GM19397 (cell line): Measurements from ENCODE around the gene IL17A.
"Not testable (repeated sequence)": the region's sequence is repeated elsewhere in the genome, so short reads cannot be mapped to it uniquely, and the experiment has no call there.

Experiments
- ATAC-seq: cut with Tn5 transposase; IDR thresholded peaks from one replicate; pipeline ENCODE4 v1.9.1; 2021; ENCODE audit warnings: mild to moderate bottlenecking, moderate library complexity; ENCODE audit not compliant: unreplicated experiment

The IL17A gene

DNA sequence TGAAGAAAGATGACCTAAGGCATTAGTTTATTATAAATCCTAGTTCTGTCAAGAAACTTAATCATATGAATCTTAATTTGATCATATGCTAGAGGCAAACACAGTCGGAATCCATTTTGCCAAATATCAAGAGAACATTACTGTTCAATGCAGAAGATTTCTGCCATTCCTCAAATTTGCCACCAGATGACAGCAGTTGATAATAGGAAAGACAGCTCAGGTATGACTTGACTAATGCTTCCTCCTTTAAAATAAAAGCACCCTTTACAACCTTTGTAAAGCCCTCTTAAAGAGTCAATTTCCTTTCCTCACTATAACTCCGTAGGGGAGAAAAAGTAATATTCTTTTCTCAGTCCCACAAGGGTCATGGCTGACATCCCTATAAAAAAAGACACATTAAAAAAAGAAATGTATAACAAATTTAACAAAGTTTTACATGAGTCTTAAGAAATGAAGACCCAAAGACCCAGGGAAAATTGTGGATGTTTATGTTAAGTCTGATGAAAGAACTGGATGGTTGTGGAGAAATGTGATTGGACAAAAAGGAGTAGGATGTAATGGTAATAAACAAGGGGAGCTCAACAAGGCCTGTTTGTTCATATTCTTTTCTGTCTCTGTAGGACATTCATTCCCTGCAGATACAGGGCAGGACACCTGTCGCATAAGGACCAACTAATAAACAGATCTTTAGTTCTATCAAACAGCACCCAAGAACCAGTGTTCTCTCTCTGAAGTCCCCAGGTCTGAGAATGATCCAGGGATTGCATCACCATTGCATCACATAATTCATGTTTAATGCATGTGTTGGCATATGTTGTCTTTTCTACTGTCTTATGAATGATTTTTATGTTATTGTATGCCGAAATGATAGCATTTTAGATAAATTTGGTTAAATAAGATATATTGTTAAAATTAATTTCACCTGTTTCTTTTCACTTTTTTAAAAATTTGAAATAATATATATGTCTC, 23.0 kb upstream of the IL17A start:
- ATAC-seq = no peak

DNA sequence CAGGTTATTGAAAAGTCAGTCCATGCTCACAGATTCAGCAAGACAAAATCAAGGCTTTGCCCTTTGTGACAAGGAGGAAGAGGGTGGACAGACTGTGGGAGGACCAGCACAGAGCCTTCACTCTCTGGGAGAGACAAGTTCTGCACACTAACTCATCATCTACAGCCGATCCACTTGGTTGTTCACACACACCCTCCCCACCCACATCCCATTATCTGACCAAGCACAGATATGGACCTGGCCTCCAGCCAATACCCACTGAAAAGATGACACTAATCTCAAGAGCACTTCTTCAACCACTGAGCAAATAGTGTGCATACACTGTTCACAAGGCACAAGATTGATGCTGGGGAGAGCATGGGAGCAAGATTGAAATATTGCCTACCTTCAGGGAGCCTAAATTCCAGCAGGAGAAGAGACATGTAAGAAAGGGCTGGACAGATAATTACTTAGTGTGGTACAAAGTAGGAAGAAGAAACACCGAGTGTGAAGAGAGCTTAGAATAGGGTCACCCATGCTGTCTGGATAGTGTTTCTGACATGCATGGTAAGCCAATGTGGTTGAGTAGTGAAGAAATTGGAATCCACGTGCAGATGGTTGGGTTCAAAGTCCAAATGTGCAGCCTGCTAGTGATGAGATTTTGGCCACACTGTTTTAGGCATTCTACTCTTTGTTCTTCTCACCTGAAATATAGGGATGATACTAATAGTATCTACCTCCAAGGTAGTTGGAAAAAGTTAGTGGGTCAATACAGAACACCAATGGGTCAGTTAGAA, 21.7 kb upstream of the IL17A start:
- ATAC-seq = no peak

DNA sequence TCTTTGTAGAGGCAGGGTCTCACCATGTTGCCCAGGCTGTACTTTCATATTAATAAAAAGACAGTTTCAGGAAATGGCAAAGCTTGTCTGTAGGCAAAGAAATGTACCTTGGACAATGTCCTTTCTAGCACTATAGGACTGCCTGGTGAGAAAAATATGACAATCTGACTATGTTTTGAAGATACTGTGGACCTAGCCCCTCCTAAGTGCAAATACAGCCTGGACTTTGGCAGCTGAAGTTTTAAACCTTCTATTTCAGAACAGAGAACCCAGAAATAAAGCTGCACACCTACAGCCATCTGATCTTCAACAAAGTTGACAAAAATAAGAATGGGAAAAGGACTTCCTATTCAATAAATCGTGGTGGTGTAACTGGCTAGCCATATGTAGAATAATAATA, 18.9 kb upstream of the IL17A start:
- ATAC-seq = no peak

DNA sequence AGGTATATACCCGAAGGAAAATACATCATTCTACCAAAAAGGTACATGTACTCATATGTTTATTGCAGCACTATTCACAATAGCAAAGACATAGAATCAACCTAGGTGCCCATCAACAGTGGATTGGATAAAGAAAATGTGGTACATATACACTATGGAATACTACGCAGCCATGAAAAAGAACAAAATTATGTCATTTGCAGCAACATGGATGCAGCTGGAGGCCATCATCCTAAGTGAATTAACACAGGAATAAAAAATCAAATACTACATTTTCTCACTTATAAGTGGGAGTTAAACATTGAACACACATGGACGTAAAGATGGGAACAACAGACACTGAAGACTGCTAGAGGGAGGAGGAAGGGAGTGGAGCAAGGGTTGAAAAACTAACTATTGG, 17.8 kb upstream of the IL17A start:
- ATAC-seq = not testable (repeated sequence)

DNA sequence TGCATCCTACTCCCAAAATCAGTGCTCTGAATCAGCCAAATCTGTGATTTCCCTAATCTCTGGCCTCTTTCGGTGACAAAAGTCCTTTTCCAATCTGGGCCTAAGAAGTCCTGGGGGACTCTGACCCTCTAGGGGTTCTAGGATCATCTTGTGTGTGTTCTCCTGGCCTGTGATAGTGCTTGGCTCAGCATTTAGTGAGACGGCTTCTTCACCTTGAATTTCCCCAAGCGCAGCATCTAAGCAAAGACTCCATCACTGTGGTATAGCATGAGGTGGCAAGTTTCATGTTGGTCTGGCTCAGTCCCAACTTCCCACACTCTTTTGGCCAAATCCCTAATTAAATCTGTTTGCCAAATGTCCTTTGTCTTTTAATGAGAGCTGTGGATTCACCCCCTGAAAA, 12.1 kb upstream of the IL17A start:
- no peak for ATAC-seq

DNA sequence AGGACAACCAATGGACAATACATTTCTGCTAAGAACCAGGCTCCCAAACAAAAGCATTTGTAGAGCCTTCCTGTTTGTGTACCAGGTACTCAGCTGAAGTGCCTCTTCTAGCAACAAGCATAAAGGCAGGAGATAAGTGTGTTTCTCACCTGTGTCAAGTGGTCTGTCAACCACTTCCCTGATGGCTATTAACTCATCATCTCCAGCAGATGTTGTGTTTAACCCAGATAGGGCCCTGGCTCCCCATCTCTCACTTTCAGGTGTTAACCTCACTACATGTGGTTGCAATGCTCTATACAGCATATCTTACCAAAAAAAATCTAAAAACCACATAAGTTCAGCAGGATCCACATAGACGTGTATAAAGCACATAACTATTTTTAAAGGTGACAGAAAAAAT, 9.6 kb upstream of the IL17A start:
- ATAC-seq = no peak

DNA sequence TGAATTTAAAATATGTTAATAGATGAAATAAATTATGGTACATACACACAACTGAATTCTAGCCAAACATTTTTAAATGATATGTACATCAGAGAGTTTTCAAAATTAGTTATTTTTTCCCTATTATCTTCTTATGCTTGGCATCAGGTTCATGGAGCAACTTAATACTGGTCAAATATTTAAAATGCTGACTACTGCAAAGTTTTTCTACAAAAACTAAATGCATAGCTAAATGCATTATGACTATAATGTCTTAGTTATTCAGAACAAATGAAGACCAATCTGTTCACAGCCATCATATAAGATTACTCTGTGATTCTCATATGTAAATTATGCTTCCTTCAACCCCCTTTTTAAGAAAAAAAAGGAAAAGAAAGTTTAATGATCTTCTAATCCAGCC, 8.2 kb upstream of the IL17A start:
- ATAC-seq = no peak

DNA sequence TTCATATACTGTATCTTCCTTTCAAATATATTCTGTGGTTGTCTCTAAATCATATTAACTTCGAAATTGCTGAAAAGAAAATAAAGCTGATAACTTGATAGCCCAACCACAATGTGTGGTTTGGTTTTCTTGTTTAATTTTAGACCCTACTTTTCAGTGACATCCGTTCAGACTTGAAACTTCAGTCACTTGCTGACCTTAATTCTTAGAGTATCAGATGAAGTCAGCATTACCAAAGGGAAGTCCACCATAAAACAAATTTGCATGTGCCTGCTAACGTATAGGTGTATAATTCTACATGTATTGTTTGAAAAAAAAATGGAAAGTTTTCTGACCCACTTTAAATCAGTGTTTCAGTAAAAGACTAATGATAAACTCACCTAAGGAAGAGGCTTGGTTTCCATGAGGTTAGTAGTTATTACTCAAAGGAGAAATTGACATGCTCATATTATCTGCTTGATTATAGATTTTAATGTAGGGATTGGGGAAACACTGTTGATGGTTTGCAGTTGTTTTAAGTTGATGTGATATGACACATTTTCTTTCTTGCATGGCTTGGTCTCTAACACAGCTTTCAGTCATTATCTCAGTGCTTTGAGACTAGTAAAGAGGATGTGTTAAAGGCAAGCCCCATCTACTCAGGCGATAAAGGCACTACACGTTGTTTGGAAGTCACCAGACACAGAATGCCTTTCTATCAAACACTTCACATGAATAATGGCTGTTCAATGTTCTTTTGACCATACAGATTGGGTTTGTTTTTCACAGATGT, 5.2 kb upstream of the IL17A start:
- ATAC-seq = peak; percentile 70

DNA sequence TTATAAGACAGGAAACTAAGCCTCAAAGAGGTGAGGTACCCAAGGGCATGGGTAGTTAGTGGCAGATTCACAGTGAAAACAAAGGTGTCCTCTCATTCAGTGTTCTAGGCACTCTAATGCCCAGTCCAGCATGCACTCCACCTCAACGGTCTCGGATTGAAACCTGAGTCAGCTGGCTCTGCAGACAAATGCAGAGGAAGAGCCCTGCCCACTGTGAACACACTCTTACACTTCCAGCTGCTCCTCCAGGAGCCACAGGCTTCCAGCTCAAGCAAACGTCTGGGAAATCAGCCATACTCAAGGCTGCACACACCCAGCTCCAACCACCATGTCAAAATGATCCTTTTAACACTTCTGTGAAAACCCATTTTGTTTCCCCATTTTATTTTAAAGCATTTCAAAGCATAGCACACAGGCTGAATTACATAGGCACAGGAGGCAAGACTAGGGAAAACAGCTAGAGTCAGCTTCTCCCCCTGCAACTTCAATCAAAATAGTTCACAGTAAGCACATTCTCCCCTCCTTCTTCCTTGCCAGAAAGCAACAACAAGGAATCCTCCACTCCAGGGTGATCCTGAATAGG, 3.0 kb upstream of the IL17A start:
- no peak for ATAC-seq

DNA sequence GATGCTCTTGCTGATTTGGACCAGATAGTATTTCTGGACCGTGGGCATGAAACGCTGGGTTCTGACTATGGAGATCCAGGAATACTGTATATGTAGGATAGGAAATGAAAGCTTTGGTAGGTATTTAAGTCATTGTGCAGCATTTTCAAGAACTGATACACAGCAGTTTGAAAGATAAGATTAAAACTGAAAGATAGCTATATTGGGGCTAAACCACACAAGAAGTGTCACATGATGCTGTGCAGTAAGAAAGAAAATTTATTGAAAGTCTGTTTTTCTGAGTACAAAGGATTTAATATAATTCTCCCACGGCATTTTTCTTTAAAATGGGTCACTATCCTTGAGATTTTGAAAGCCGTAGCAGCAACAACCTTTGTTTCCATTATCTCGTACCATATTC, 305 bp downstream of the IL17A start:
- ATAC-seq = no peak

DNA sequence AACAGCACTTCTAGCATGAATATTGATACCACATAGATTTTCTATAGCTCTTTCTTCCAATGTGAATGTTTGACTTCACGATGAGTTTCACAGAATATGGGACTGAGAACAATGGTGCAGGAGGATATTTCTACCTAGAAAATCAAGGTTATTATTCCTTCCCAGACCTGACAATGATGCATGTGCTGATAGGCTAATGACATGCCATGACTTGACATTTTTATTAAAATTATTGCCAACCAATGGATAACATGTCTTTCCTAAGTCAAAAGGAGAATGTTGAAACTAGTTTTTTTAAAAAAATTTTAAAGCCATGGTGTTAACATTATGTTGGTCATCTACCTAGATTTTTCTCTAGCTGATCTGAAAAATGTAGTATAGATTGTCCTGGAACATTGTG, 923 bp downstream of the IL17A start:
- ATAC-seq = no peak

DNA sequence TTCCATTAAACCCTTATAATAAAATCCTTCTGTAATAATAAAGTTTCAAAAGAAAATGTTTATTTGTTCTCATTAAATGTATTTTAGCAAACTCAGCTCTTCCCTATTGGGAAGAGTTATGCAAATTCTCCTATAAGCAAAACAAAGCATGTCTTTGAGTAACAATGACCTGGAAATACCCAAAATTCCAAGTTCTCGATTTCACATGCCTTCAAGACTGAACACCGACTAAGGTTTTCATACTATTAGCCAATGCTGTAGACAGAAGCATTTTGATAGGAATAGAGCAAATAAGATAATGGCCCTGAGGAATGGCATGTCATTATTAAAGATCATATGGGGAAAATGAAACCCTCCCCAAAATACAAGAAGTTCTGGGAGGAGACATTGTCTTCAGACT, 3.8 kb downstream of the IL17A start:
- no peak for ATAC-seq

DNA sequence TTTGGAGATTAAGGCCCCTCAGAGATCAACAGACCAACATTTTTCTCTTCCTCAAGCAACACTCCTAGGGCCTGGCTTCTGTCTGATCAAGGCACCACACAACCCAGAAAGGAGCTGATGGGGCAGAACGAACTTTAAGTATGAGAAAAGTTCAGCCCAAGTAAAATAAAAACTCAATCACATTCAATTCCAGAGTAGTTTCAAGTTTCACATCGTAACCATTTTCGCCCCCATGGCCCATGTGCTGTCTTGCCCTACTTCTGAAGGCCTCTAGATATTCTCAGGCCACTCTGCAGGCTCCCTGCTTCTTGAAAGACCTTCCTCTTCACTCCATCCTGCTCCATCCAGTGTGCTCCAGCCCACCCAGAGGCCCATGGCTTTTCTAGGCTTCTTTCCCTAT, 4.2 kb downstream of the IL17A start:
- no peak for ATAC-seq

DNA sequence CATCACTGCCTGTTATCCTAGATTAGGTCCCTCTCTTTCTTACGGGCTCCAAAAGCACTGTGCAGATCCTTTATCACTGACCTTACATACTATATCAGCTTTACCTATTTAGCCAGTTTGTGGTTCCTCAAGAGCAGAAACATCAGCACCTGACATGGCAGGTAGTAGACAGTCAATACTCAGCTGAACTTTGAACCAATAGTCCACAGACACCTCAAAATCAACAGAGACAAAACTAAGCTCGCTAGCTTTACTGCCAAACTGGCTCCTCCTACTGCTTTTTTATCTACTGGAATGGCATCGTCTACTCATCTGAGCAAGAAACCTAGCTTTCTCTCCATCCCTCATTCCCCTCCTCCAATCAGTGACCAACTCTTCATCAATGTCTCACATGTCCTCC, 5.6 kb downstream of the IL17A start:
- no peak for ATAC-seq

DNA sequence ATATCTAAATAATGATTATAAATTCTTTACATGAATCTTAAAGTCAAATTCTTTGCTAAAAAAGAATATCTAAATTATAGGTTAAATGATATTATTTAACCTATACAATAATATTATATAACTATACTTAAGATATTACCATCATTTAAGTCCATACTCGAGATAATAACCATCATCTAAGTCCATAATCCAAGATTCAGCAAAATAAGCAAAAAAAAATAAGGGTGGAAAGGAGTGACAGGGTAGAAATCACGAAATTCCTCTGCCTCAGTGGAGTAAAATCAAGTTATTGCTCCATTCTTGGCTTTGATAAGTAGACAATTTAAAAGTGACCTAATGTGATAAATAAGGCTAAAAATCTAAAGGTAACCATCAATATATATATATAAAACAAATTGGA, 9.7 kb downstream of the IL17A start:
- no peak for ATAC-seq

DNA sequence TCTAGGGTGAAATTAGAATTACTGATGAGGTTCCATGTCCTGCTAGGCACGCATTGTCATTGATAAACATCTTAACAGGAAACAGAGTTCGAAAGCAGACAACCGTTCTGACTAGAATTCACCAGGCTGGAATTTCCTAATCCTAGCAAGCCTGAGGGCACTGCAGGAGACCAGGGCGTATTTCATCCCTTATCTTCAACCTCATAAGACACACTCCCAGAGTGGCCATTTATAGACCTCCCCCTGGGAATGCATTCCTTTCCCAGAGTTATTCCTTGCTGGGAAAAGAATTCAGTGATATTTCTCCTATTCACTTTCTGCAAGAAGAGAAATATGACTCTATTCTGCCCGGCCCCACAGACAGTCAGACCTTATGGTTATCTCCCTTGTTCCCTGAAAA, 13.9 kb downstream of the IL17A start:
- ATAC-seq = not testable (repeated sequence)

DNA sequence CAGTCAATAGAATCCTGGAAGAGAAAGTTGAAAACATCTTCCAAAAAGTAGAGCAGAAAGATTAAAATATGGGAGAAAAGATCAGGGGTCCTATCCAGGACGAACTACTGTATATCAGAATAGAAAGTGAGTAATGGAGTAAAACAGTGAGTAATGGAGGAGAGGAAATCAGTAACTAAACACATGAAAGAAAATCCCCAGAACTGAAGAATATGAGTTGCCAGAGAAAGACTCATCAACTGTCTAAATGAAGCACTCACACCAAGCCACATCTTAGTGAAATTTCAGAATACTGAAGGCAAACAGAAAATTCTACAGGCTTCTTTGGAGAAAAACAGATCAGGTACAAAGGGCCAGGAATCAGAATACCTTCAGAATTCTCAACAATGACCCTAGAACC, 14.9 kb downstream of the IL17A start:
- no peak for ATAC-seq

DNA sequence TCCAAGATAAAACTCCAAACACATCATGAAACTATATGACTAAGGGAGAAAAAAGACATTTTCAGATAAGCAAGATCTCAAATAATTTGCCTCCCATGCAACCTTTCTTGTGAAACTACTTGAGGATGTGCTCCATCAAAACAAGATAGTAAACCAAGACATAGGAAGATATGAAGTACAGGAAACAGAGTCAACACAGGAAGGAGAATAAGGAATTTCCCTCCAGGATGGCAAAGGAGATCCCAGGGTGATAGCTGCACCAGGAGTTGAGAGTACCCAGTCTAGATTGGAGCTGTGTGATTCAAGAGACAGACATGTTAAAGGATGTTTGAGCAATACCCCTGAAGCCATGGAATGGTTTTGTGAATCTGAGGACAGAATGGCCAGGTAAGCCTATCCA, 15.3 kb downstream of the IL17A start:
- no peak for ATAC-seq

DNA sequence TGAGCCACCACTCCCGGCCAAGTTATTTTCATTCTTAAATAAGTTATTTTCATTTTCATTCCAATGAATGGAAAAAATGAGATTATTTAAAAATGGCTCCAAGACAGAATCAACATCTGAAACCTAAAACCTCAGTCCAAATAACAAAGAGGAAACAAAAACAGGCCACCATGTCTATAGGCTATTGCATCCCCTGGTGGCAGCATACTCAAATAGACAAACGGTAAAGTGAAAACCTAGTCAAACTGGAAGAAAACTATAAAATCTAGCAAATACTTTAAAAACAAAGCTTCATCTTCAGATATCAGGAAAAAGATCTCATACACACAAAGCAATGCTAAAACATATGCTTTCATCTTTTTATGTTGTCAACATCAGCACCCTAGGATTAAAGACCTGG, 20.9 kb downstream of the IL17A start:
- ATAC-seq = no peak

DNA sequence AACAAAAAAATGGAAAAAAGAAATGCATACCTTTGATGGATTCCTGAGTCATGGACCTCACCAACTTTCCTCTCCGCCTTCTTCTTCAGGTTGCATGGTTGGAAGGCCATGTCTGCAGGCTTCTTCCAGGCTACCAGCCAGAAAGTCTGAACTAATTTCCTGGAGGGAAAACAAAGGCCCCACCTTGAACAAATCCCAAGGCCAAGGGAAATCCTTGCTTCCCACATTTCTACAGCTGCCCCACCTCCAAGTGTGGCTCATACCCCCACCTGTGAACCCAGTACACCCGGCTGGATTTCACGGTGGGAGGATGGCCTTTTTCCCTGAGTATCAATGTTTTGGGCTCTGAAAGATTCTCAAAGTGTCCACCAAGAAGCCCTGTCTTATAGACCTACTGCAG, 22.4 kb downstream of the IL17A start:
- no peak for ATAC-seq

DNA sequence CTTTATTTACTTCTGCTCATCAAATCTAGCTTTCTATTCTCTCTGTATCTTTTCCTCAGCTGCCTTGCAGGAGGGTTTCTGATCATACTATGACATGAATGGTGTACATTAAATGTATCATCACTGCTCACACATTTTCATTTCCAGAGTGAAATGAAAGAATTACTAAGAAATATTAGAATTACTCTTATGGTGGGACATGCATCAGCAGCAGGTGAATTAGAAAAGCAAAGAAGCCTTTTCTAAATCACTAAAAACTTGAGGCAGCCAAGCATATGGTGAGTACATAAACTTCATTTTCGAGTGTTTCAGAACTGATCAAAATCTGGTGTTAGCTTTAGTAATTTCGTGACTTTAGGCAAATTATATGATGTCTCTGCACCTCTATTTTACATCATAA, 23.6 kb downstream of the IL17A start:
- peak; percentile 27 for ATAC-seq
